ENCODE results near the gene PTDSS2.
"Not testable (repeated sequence)": the region's sequence is repeated elsewhere in the genome, so short reads cannot be mapped to it uniquely, and the experiment has no call there.

The PTDSS2 gene

GRCh38 chr11:449889-450808, at the start of gene PTDSS2:
Gene PTDSS2 (plus strand): TSS chr11:450279. CDS start chr11:450456, 177 bp downstream.
- Histone ChIP-seq H3K4me2 (ENCODE audit: low read depth, low read length, poor library complexity, severe bottlenecking) (peak within 1 kb of the TSS; percentile 78), H3K9me3 (ENCODE audit: insufficient read depth, low read depth, low read length) (no peaks in the 10 kb centered on the region), H2AFZ (ENCODE audit: low read length) (peak within 1 kb of the TSS; percentile 59), H3K36me3 (ENCODE audit: insufficient read depth, low read length) (no peaks in the 10 kb centered on the region; the same call in 1 of the 2 replicates), H3K27me3 (ENCODE audit: insufficient read depth, low read length, poor library complexity, severe bottlenecking) (no peaks in the 10 kb centered on the region), H4K20me1 (ENCODE audit: insufficient read depth, low read length, poor library complexity, severe bottlenecking) (peaks cover 15% of the 10 kb centered on the region), H3K79me2 (ENCODE audit: insufficient read depth, low read length) (peaks cover 44% of the 10 kb centered on the region; the same call in 1 of the 2 replicates), H3K4me3 (ENCODE audit: low read length, poor library complexity, severe bottlenecking) (peak within 1 kb of the TSS; percentile 81), H3K9me2 (replicated peaks; ENCODE audit: low read depth, low read length) (no peaks in the 10 kb centered on the region), H3K9ac (ENCODE audit: low read depth, low read length, poor library complexity, severe bottlenecking) (peak within 1 kb of the TSS; percentile 74), H3K4me1 (ENCODE audit: insufficient read depth, low read length, poor library complexity, severe bottlenecking) (peaks cover 29% of the 10 kb centered on the region), H3F3A (ENCODE audit: low read depth) (0 out of 2 replicates have a peak, but pooled peaks cover 6% of the 10 kb centered on the region)
- TF ChIP-seq EZH2phosphoT487 (IDR thresholded peaks at IDR 0.05; ENCODE audit: borderline replicate concordance), result no peak
- no peak for TF ChIP-seq CTCF (conservative IDR thresholded peaks at IDR 0.05; ENCODE audit: low read length)

- H3K4me2 ChIP-seq (ENCODE audit: low read depth, low read length, poor library complexity, severe bottlenecking); H3K4me1 ChIP-seq (ENCODE audit: insufficient read depth, low read length, poor library complexity, severe bottlenecking); H3K9me3 ChIP-seq (ENCODE audit: insufficient read depth, low read depth, low read length); H3F3A ChIP-seq (ENCODE audit: low read depth); H3K36me3 ChIP-seq (ENCODE audit: insufficient read depth, low read length); H3K4me3 ChIP-seq (ENCODE audit: low read length, poor library complexity, severe bottlenecking); H3K9ac ChIP-seq (ENCODE audit: low read depth, low read length, poor library complexity, severe bottlenecking); H3K27me3 ChIP-seq (ENCODE audit: insufficient read depth, low read length, poor library complexity, severe bottlenecking); H3K79me2 ChIP-seq (ENCODE audit: insufficient read depth, low read length); H4K20me1 ChIP-seq (ENCODE audit: insufficient read depth, low read length, poor library complexity, severe bottlenecking); H2AFZ ChIP-seq (ENCODE audit: low read length); H3K9me2 ChIP-seq (replicated peaks; ENCODE audit: low read depth, low read length): not testable (repeated sequence)
These were observed 48.9 kb upstream of the PTDSS2 start for GRCh38 chr11:401196-401595.

DNA sequence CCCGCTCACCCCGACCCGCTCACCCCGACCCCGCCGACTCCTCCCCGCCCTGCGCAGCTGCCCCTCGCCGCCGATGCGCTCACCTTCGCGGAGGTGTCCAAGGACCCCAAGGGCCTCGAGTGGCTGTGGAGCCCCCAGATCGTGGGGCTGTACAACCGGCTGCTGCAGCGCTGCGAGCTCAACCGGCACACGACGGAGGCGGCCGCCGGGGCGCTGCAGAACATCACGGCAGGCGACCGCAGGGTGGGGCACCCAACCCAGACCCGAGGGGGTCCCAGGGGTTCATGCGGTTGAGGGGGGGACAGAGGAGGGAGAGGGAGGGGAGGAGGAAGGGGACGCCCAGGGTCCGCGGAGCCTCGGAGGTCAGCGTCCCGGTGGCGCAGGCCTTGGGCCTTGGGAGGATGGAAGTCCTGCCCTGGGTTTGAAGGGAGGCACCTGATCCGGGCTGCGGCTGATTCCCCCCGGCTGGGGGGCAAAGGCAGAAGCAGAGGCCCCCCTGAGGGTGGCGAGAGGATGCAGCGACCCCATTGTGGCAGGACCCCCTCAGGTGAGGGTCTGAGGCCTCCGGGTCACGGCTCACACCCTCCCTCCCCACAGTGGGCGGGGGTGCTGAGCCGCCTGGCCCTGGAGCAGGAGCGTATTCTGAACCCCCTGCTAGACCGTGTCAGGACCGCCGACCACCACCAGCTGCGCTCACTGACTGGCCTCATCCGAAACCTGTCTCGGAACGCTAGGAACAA, 46.9 kb upstream of the PTDSS2 start:
- H3K79me2 ChIP-seq (ENCODE audit: insufficient read depth, low read length), result no peaks in the 10 kb centered on the region
- H3K9me3 ChIP-seq (ENCODE audit: insufficient read depth, low read depth, low read length), result no peaks in the 10 kb centered on the region
- no peak overlapping the region for H3K9ac ChIP-seq (ENCODE audit: low read depth, low read length, poor library complexity, severe bottlenecking)
- H3K9me2 ChIP-seq (replicated peaks; ENCODE audit: low read depth, low read length), result no peaks in the 10 kb centered on the region
- H3F3A ChIP-seq (ENCODE audit: low read depth), result no peaks in the 10 kb centered on the region
- H3K4me1 ChIP-seq (ENCODE audit: insufficient read depth, low read length, poor library complexity, severe bottlenecking), result peaks cover 19% of the 10 kb centered on the region
- TF ChIP-seq CTCF (conservative IDR thresholded peaks at IDR 0.05; ENCODE audit: low read length), result no peak
- no peak overlapping the region for H3K4me3 ChIP-seq (ENCODE audit: low read length, poor library complexity, severe bottlenecking)
- no peaks in the 10 kb centered on the region for H3K27me3 ChIP-seq (ENCODE audit: insufficient read depth, low read length, poor library complexity, severe bottlenecking)
- peaks cover 3% of the 10 kb centered on the region for H4K20me1 ChIP-seq (ENCODE audit: insufficient read depth, low read length, poor library complexity, severe bottlenecking)
- no peak overlapping the region for H3K4me2 ChIP-seq (ENCODE audit: low read depth, low read length, poor library complexity, severe bottlenecking)
- no peaks in the 10 kb centered on the region for H3K36me3 ChIP-seq (ENCODE audit: insufficient read depth, low read length)
- H2AFZ ChIP-seq (ENCODE audit: low read length), result no peak overlapping the region
